NCI-H446 (cell line): ENCODE measurements around the gene SNX2.
"Not testable (repeated sequence)": the region's sequence is repeated elsewhere in the genome, so short reads cannot be mapped to it uniquely, and the experiment has no call there.

Experiments
- DNase-seq, 2 experiments: peaks; one replicate each; lab custom pipeline; 2025; lab: John Stamatoyannopoulos, UW

The SNX2 gene

DNA sequence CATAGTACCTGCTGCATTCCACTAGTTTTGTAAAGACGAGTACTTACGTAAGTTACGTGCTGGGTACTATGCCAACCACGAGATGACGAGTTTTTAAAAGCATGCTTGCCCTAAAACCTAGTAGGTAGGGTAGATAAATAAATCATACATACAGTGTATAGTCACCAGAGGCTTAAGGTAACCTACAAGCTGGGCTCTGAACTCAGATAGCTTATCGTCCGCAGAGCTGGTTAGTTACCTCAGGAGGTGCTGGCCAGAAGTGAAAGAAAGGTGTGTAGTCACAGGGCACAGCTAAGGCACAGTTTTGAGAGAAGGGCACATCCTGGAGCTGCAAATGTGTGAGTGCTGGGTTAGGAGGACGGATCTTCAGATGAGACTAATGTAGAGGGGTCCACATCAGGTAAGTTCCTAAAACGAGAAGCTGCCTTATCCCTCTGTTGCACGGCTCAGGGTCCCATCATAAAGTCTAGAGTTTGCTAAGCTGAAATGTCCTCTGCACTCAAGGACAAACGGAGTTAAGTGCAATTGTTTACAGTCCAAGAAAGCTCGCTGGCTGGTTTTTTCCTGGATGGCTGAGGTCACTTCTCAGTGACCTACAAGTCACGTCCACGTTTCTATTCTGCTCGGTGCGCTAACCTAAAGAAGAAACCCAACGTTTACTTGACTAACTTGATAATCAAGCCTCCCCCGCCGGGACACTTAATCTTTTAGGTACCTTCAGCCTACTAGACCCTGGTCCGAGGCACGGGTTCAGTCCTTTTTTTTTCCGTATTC is 69.4 kb downstream of the SNX2 start:
- DNase-seq = no peak

DNA sequence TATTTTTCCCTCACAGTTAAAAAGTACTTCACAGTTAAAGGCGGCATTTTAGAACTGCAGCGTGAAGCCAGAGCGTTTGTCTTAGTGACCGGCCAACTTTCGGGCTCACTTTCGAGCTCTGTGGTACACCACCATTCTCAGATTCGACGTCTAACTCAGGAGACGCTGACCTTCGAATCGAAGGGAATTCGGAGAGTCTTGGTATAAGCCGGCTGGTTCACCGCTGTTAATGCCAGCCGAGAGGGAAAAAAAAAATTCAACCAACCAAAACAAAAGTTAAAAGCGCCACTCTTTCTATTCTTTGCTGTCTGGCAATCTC is 70.0 kb downstream of the SNX2 start:
- DNase-seq = no peak

DNA sequence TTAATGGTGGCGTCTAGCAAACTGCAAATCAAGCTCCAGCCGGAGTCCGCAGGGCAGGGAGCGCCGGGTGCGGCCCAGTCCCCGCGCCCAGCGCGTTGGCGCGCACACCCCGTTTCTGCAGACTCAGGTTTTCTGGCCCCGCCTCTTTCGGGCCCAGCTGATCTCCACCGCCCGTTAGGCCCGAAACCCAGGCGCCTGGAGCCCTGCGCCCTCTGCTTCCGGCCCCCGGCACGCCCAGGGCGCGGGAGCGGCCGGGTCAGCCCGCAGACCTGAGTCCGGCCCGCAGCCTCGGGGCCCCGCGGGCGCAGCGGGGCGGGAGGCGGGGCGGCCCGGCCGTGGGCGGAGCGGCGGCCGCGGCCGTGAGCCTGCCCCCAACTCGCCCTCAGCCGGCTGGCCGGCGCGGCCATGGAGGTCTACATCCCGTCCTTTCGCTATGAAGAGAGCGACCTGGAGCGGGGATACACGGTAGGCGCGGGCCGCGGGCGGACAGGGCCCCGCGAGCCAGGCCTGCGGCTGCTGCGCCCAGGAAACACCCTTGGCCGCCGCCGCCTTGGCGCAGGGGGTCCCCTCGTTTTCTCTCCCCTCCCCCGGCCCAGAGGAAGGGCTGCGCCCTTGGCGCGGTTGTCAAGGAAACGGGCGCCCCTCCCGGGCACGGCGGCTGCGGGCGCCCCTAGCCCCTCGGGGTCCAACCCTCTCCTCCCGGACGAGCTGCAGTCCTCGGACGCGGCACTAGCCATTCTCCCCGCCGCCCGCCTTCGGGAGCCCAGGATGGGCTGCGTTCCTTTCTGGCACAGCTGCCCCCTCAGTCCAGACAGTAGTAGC is 70.6 kb downstream of the SNX2 start, which contains the start of gene SNX24:
TSS of gene SNX24 (plus strand) at position 385 of the 822 bp plus-strand sequence. CDS start at position 406, 21 bp downstream.
- peak; percentile 58 to 76 for DNase-seq

DNA sequence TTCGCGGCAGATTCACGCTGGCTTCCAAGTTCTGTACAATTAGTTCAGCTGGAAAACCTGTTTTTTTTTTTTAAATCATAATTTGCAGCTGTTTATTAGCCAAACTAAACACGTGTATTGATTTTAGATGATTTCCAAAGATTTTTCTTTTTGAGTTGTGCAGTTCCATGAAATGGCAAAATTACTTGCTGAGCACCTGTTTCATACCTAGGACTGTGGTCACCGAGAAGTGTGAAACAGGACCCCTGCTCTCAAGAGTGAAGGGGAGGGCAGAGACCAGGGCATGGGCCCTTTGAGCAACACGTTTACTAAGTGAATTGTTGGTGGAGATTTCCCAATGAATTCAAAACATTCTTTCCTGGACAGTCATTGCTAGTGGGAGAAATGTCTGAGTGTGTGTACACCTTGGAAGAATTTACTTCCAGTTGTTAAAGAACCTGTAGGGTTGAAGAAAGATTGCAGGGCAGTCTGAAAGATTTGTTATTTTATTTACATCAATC is 71.2 kb downstream of the SNX2 start:
- no peak for DNase-seq

DNA sequence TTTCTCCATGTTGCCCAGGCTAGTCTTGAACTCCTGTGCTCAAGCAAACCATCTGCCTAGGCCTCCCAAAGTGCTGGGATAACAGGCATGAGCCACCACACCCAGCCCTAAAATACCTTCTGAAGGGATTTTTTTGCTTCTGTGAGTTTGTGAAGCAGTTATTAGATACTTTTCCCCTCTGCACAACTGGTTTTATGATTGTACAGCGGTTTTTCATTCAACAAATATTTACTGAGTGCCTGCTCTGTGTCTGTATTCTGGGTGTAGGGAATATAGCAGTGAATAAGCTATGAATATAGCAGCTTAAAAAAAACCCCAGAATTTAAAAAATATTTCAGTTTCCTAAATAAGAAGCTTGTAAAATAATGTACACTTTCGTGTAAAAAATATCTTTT is 72.8 kb downstream of the SNX2 start:
- no peak for DNase-seq

DNA sequence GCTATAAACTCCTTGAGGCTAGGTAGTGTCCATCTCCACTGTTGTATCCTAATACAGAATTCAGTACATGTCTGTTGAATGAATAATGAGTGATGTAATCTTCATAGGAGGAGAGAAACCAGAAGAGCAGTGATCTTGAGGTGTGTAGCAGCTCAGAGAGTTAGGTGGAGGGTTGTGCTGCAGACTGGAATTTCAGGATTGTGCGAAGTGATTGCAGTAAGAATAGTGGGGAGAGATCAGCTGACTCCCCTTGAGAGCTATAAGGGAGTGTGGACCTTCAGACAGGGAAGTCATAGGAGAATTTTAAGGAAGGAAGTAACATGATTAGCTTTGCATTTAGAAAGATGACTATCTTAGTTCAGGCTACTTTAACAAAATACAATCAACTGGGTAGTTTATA is 74.9 kb downstream of the SNX2 start:
- DNase-seq = no peak

DNA sequence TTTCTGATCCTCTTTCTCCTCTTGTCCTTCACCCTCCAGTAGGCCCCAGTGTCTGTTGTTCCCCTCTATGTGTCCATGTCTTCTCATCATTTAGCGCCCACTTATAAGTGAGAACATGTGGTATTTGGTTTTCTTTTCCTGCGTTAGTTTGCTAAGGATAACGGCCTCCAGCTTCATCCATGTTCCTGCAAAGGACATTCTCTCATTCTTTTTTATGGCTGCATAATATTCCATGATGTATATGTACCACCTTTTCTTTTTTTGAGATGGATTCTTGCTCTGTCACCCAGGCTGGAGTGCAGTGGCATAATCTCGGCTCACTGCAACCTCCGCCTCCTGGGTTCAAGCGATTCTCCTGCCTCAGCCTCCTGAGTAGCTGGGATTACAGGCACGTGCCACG is 82.7 kb downstream of the SNX2 start:
- DNase-seq = not testable (repeated sequence)

DNA sequence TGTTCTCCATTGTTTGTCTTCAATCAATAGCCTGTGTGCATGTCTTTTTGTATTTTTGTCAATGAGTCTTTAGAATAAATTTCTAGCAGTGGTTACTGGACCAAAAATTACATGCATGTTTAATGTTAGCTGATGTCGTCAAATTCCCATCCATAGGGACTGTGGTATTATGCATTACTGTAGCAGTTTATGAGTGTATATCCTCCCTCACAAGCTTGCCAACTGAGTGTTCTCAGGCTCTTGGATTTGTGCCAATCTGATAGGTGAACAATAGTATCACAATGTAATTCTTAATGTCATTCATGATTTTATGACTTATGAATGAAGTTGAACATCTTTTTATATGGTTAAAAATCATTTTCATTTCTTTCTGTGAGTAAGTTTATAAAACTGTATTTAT is 83.6 kb downstream of the SNX2 start:
- no peak for DNase-seq

DNA sequence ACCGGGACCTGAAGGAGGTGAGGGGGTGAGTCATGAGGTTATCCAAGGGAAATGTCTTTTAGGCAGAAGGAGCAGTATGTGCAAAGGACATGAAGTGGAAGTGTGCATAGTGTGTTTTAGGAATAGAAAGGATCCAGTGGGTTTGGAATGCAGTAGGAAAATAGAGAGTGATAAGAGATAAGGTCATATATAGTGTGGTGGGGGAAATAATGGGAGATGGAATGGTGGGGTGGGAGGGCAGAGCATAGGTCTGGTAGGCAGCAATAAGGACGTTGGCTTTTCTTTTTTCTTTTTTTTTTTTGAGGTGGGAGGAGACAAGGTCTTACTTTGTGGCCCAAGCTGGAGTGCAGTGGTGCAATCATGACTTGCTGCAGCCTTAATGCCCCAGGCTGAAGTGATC is 88.4 kb downstream of the SNX2 start:
- DNase-seq = no peak

DNA sequence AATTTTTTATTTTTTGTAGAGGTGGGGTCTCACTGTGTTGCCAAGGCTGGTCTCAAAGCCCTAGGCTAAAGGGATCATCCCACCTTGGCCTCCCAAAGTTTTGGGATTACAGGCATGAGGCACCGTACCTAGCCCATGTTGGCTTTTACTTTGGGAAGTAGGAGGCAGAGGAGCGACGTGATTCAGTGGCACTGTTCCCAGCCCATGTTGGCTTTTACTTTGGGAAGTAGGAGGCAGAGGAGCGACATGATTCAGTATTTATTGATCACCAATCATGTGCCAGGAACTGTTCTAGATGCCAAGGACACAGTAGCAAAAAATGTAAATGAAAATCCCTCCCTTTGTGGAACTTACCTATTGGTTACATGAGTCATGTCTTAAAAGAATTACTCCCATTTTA is 88.8 kb downstream of the SNX2 start:
- no peak for DNase-seq

DNA sequence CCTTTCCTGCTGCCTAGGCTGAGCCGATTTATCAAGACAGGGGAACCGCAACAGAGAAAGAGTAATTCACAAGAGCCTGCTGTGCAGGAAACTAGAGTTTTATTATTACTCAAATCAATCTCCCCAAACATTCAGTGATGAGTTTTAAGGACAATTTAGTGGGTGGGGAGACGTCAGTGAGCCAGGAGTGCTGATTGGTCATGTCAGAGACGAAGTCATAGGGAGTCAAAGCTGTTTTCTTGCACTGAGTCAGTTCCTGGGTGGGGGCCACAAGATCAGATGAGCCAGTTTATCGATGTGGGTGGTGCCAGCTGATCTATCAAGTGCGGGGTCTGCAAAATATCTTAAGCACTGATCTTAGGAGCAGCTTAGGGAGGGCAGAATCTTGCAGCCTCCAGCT is 89.5 kb downstream of the SNX2 start:
- no peak for DNase-seq

DNA sequence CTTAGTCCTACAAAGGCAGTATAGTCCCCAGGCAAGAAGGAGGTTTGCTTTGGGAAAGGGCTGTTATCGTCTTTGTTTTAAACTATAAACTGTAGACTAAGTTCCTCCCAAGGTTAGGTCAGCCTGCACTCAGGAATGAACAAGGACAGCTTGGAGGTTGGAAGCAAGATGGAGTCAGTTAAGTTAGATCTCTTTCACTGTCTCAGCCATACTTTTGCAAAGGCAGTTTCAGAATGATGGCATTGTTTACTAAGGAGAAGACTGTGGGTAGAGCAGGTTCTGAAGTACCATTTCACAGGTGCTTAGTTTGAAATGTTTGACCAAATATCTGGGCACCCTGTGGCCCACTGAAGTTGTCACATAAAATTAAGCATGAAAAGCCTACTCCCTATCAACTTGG is 90.0 kb downstream of the SNX2 start:
- no peak for DNase-seq

DNA sequence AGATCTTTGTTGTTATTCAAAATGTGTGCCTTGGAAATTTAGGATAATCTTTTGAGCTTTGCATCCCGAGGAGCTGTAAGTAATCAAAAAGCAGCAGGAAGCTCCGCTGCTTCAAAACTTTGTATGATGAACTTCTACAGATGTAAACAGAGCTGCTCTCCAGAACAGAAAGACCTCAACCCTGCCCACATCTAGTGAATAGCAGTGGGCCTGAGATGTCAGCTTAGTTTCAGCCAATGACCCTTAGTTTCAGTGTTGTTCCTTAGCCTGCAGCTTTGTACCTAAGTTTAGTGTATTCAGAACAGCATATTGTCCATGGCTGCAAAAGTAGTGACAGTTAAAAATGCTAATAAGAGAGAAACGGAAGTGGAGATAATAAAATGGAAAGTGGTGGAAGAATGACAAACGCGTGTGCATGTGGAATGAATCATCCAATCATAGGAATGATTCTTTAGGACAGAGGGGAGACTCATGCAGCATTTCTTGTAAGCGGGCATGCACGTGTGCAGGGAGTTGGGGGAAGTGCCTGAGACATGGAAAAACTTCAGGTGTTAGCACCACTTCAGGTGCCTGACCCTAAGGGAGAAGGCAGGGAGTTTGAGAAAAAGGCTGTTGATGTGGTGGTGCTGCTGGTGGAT is 95.5 kb downstream of the SNX2 start:
- DNase-seq = no peak

DNA sequence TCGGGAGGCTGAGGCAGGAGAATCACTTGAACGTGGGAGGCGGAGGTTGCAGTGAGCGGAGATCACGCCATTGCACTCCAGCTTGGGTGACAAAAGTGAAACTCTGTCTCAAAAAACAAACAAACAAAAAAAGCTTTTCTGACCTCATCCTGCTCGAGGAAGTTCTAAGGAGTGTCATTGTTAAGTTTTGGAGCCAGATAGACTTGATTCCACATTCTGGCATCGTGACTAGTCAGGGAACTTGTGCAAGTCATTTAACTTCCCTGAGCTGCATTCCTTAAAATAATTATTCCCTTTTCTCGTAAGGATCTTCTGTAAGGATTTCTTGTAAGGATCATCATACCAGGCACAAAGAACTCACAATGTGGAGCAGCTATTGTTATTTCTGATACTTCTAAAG is 96.8 kb downstream of the SNX2 start:
- no peak for DNase-seq

DNA sequence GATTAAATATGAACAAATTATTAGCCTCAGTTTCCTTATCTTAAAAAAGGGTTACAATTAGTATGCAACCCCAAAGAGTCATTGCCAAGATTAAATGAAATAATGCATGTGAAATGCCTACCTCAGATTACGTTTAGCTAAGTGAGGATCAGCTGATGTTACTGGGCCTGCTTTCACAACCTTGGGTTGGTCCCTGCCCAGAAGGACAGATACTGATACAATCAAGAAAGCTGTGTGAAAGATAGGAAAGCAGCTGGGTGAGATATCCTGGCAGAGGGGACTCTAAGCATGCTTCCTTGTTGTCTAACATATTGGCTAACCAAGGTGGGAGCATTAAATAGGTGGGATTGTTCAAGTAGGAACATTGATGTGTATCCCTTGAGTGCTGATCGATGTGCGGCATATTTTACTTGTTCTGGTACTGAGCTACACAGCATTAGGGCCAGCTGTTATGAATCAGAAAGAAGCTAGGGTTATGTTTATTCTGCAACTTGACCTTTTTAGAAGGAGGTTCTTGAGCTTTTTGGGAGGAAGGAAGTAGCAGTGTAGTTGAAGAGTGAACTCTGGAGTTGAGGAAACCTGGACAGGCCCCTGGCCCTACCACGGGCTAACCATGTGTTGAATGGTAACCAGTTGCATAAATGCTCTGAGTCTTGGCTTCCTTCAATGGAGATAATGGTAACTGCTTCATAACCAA is 99.4 kb downstream of the SNX2 start:
- DNase-seq = no peak

DNA sequence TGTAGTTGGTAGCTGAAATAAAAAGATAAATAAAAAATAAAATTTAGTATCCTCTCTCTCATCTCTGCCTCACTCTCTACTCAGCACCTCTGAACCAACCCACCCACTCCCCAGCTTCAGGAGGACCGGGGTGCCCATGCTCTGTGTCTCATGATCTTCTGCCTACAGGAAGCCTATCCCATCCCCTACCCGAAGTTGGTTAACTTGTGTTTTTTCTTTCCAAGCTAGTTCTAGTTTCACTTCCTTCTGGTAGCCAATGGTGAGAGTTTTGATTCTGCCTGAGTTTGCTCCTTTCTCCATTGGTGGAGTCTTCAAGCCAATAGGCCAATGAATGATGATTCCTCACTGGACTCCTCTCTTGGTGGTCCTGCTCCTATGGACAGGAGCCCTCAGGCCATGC is 102.6 kb downstream of the SNX2 start:
- DNase-seq = no peak

DNA sequence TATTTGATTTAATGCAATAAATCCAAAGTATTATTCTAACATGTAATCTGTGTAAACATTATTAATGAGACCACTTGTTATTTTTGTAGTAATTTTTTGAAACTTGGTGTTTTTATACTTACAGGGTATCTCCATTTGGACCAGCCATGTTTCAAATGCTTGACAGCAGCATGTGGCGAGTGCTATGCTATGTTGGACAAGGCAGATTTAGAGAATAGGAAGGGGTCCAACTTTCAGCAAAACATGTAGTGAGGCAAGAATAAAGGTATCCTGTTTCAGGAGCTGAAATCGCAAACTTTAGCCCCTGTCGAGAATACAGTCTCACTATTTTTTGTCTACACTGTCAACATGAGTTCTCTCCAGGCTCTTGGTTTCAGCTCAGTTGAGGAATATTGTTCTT is 104.2 kb downstream of the SNX2 start:
- no peak for DNase-seq
